H9 (cell line): ENCODE measurements around the gene JAKMIP3. TPM values are rescaled to one million over a fixed set of nuclear protein-coding genes. Genes with fewer than 3 reads are reported as not detected.

Experiments
- DNase-seq: peaks from one replicate; pipeline ENCODE4 v3.0.0-alpha.2; 2017
- H2AFZ ChIP-seq: one replicate; pipeline ENCODE4 v1.6.1; 2013; ENCODE audit warnings: mild to moderate bottlenecking, low read length, control low read depth, moderate library complexity
- H2AK5ac ChIP-seq: 2 replicates; pipeline ENCODE4 v1.6.1; 2013; ENCODE audit warnings: low read length, control low read depth, mixed read lengths; ENCODE audit not compliant: insufficient read length
- H2BK120ac ChIP-seq: one replicate; pipeline ENCODE4 v1.6.1; 2013; ENCODE audit warnings: low read depth, mild to moderate bottlenecking, low read length, control low read depth, inconsistent platforms; ENCODE audit not compliant: poor library complexity, severe bottlenecking
- H2BK12ac ChIP-seq: 2 replicates; pipeline ENCODE4 v1.6.1; 2013; ENCODE audit warnings: low read length, control low read depth, mixed read lengths, low read depth; ENCODE audit not compliant: insufficient read length
- H2BK15ac ChIP-seq: 2 replicates; pipeline ENCODE4 v1.6.1; 2013; ENCODE audit warnings: low read depth, low read length, control low read depth
- H2BK20ac ChIP-seq: one replicate; pipeline ENCODE4 v1.6.1; 2013; ENCODE audit warnings: low read depth, mild to moderate bottlenecking, low read length, control low read depth, inconsistent platforms; ENCODE audit not compliant: poor library complexity, severe bottlenecking
- H2BK5ac ChIP-seq: 2 replicates; pipeline ENCODE4 v1.6.1; 2013; ENCODE audit warnings: low read length, control low read depth, mixed read lengths; ENCODE audit not compliant: insufficient read length
- H3K14ac ChIP-seq: 2 replicates; pipeline ENCODE4 v1.6.1; 2013; ENCODE audit warnings: low read length, control low read depth; ENCODE audit not compliant: insufficient read depth
- H3K18ac ChIP-seq: 2 replicates; pipeline ENCODE4 v1.6.1; 2013; ENCODE audit warnings: low read depth, mild to moderate bottlenecking, mixed read lengths, low read length, control low read depth; ENCODE audit not compliant: insufficient read length
- H3K23ac ChIP-seq: 2 replicates; pipeline ENCODE4 v1.6.1; 2013; ENCODE audit warnings: low read length, control low read depth, mixed read lengths, low read depth; ENCODE audit not compliant: insufficient read length
- H3K23me2 ChIP-seq: 2 replicates; pipeline ENCODE4 v1.6.1; 2013; ENCODE audit warnings: low read depth, mild to moderate bottlenecking, mixed read lengths, low read length, control low read depth; ENCODE audit not compliant: insufficient read length, poor library complexity, severe bottlenecking
- H3K27ac ChIP-seq: 2 replicates; pipeline ENCODE4 v1.5.1; 2013; ENCODE audit warnings: low read length, control low read depth, mixed read lengths, low read depth; ENCODE audit not compliant: insufficient read length
- H3K27me3 ChIP-seq: 2 replicates; pipeline ENCODE4 v1.6.1; 2013; ENCODE audit warnings: low read length, control low read depth, inconsistent platforms; ENCODE audit not compliant: insufficient read depth
- H3K4ac ChIP-seq: 2 replicates; pipeline ENCODE4 v1.6.1; 2013; ENCODE audit warnings: low read depth, mild to moderate bottlenecking, control low read depth, inconsistent platforms, low read length, moderate library complexity
- H3K4me1 ChIP-seq: 2 replicates; pipeline ENCODE4 v1.6.1; 2013; ENCODE audit warnings: low read length, control low read depth, inconsistent platforms; ENCODE audit not compliant: insufficient read depth
- H3K4me2 ChIP-seq: 2 replicates; pipeline ENCODE4 v1.6.1; 2013; ENCODE audit warnings: low read length, control low read depth, mixed read lengths; ENCODE audit not compliant: insufficient read length, insufficient read depth
- H3K56ac ChIP-seq: 2 replicates; pipeline ENCODE4 v1.6.1; 2013; ENCODE audit warnings: low read depth, mild to moderate bottlenecking, mixed read lengths, low read length, control low read depth; ENCODE audit not compliant: insufficient read length
- H3K79me1 ChIP-seq: 2 replicates; pipeline ENCODE4 v1.6.1; 2013; ENCODE audit warnings: low read depth, mild to moderate bottlenecking, moderate library complexity, low read length, control low read depth, inconsistent platforms; ENCODE audit not compliant: insufficient read depth, poor library complexity, severe bottlenecking
- H3K79me2 ChIP-seq: 2 replicates; pipeline ENCODE4 v1.6.1; 2013; ENCODE audit warnings: low read length, control low read depth, inconsistent platforms; ENCODE audit not compliant: insufficient read depth
- H3K9ac ChIP-seq: 2 replicates; pipeline ENCODE4 v1.6.1; 2013; ENCODE audit warnings: low read length, control low read depth, mixed read lengths; ENCODE audit not compliant: insufficient read length; ENCODE audit errors: extremely low read depth
- H3K9me3 ChIP-seq: one replicate; pipeline ENCODE4 v1.6.1; 2013; ENCODE audit warnings: low read depth, low read length, inconsistent platforms; ENCODE audit not compliant: control insufficient read depth
- H3T11ph ChIP-seq: one replicate; pipeline ENCODE4 v1.6.1; 2013; ENCODE audit warnings: mild to moderate bottlenecking, low read length, control low read depth, inconsistent platforms
- H4K20me1 ChIP-seq: one replicate; pipeline ENCODE4 v1.6.1; 2013; ENCODE audit not compliant: control insufficient read depth, insufficient read length, insufficient read depth
- H4K5ac ChIP-seq: 2 replicates; pipeline ENCODE4 v1.6.1; 2013; ENCODE audit warnings: low read depth, mild to moderate bottlenecking, mixed read lengths, low read length, control low read depth; ENCODE audit not compliant: insufficient read length
- H4K8ac ChIP-seq: replicated peaks from 2 replicates; pipeline ENCODE4 v1.6.1; 2013; ENCODE audit warnings: low read length, control low read depth, mixed read lengths, low read depth; ENCODE audit not compliant: insufficient read length
- H4K91ac ChIP-seq: 2 replicates; pipeline ENCODE4 v1.6.1; 2013; ENCODE audit warnings: low read depth, mild to moderate bottlenecking, moderate library complexity, mixed read lengths, low read length, control low read depth; ENCODE audit not compliant: insufficient read length
- H3K27ac Mint-ChIP-seq, 3 experiments: 2 replicates in 2 of 3; 3 replicates in 1 of 3; pipeline ENCODE4 v1.8.0; 2020 to 2021; ENCODE audit warnings: mixed read lengths in 3 of 3, mild to moderate bottlenecking in 1 of 3, moderate library complexity in 1 of 3
- H3K27me3 Mint-ChIP-seq: 2 replicates; pipeline ENCODE4 v1.8.0; 2021; ENCODE audit warnings: low read depth, mild to moderate bottlenecking, moderate library complexity, mixed read lengths
- H3K36me3 Mint-ChIP-seq, 3 experiments: 2 replicates in 2 of 3; 3 replicates in 1 of 3; pipeline ENCODE4 v1.8.0; 2020 to 2021; ENCODE audit warnings: low read depth in 3 of 3, mixed read lengths in 3 of 3; ENCODE audit not compliant: insufficient read depth in 1 of 3
- H3K4me1 Mint-ChIP-seq, 2 experiments: 2 replicates each; pipeline ENCODE4 v1.8.0; 2020; ENCODE audit warnings: mixed read lengths in 2 of 2
- H3K4me3 Mint-ChIP-seq, 2 experiments: 2 replicates in 1 of 2; 3 replicates in 1 of 2; pipeline ENCODE4 v1.8.0; 2020 to 2021; ENCODE audit warnings: mild to moderate bottlenecking in 2 of 2, mixed read lengths in 2 of 2, moderate library complexity in 1 of 2
- H3K9me3 Mint-ChIP-seq, 2 experiments: 2 replicates in 1 of 2; 3 replicates in 1 of 2; pipeline ENCODE4 v1.8.0; 2020; ENCODE audit warnings: mild to moderate bottlenecking in 2 of 2, mixed read lengths in 2 of 2, moderate library complexity in 1 of 2
- CTCF ChIP-seq: fragments of 200-600 bp; sonication (generic); conservative IDR thresholded peaks from 3 replicates; pipeline ENCODE4 v1.8.0; 2021; ENCODE audit warnings: antibody characterized with exemption, mild to moderate bottlenecking
- WGBS: extraction: QIAGEN DNeasy Blood & Tissue Kit; methylation state at CpG from one replicate; pipeline ENCODE4 v1.1.7; 2013; ENCODE audit warnings: missing lambda C conversion rate, low lambda C conversion rate, mixed read lengths; ENCODE audit not compliant: insufficient read length; ENCODE audit errors: extremely low coverage; 5-methylcytosine and 5-hydroxymethylcytosine counted together
- total RNA-seq: library from RNA; stranded (reverse); gene quantifications from 2 replicates; pipeline ENCODE4 v1.2.1, GENCODE V29; 2021

JAKMIP3 gene
- total RNA-seq, 1 experiment from 2014 or later: 0.50 TPM

- Histone ChIP-seq H2AK5ac (no peak overlapping the region), H3K4ac (no peak overlapping the region), H3K9me3 (no peaks in the 10 kb centered on the region), H3K4me1 (no peaks in the 10 kb centered on the region; the same call in 1 of the 2 replicates), H4K91ac (no peak overlapping the region), H3K79me1 (no peaks in the 10 kb centered on the region), H2AFZ (no peak overlapping the region), H3T11ph (no peak overlapping the region), H3K18ac (no peak overlapping the region), H4K8ac (no peak overlapping the region), H2BK120ac (no peak overlapping the region), H2BK15ac (no peak overlapping the region), H3K23ac (no peak overlapping the region), H4K5ac (no peak overlapping the region), H3K9ac (no peak overlapping the region), H3K4me2 (no peak overlapping the region), H3K14ac (no peak overlapping the region; the same call in 1 of the 2 replicates), H3K27ac (no peak overlapping the region), H2BK12ac (no peak overlapping the region), H2BK20ac (no peak overlapping the region), H3K27me3 (no peaks in the 10 kb centered on the region; the same call in 1 of the 2 replicates), H3K23me2 (no peaks in the 10 kb centered on the region), H2BK5ac (no peak overlapping the region), H3K56ac (no peak overlapping the region), H3K79me2 (no peaks in the 10 kb centered on the region), H4K20me1 (no peaks in the 10 kb centered on the region)
- no peak for TF ChIP-seq CTCF
- Mint-ChIP-seq H3K27ac (no peak overlapping the region; a peak in 1 of 7 replicates), H3K27me3 (peaks cover 38% of the 10 kb centered on the region), H3K36me3 (peaks cover 0 to 2% (median 0%) of the 10 kb centered on the region in 3 experiments; a peak in 2 of 7 replicates), H3K4me3 (no peak overlapping the region), H3K4me1 (peaks cover 23 to 29% of the 10 kb centered on the region in 2 experiments), H3K9me3 (peaks cover 0 to 2% of the 10 kb centered on the region in 2 experiments; a peak in 2 of 5 replicates)
- no CpG with 5 or more reads among the region's 9 CpGs for WGBS
- no peak for DNase-seq
Measured at GRCh38 chr10:132045324-132045723, 20.4 kb upstream of the JAKMIP3 start.
